Measurements from ENCODE around the gene SLC26A8.
"Not testable (repeated sequence)": the region's sequence is repeated elsewhere in the genome, so short reads cannot be mapped to it uniquely, and the experiment has no call there.

SLC26A8 gene

DNA sequence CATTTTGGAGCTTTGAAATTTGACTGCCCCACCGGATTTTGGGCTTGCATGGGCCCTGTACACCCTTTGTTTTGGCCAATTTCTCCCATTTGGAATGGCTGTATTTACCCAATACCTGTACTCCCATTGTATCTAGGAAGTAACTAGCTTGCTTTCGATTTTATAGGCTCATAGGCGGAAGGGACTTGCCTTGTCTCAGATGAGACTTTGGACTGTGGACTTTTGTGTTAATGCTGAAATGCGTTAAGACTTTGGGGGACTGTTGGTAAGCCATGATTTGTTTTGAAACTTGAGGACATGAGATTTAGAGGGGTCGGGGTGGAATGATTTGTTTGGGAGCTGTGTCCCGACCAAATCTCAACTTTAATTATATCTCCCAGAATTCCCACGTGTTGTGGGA, 83.3 kb downstream of the SLC26A8 start:
- DNase-seq: not testable (repeated sequence)

DNA sequence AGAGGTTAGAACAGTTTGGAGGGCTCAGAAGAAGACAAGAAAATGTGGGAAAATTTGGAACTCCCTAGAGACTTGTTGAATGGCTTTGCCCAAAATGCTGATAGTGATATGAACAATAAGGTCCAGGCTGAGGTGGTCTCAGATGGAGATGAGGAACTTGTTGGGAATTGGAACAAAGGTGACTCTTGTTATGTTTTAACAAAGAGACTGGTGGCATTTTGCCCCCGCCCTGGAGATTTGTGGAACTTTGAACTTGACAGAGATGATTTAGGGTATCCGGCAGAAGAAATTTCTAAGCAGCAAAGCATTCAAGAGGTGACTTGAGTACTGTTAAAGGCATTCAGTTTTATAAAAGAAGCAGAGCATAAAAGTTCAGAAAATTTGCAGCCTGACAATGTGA, 84.4 kb downstream of the SLC26A8 start:
- DNase-seq: not testable (repeated sequence)

DNA sequence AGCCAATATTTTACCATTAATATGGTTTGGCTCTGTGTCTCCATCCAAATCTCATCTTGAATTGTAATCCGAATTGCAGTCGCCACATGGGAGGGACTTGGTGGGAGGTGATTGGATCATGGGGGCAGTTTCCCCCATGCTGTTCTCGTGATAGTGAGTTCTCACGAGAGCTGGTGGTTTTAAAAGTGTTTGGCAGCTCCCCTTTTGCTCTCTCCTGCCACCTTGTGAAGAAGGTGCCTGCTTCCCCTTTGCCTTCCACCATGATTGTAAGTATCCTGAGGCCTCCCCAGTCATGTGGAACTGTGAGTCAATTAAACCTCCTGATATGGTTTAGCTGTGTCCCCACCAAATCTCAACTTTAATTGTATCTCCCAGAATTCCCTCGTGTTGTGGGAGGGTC, 85.2 kb downstream of the SLC26A8 start:
- DNase-seq: not testable (repeated sequence)

DNA sequence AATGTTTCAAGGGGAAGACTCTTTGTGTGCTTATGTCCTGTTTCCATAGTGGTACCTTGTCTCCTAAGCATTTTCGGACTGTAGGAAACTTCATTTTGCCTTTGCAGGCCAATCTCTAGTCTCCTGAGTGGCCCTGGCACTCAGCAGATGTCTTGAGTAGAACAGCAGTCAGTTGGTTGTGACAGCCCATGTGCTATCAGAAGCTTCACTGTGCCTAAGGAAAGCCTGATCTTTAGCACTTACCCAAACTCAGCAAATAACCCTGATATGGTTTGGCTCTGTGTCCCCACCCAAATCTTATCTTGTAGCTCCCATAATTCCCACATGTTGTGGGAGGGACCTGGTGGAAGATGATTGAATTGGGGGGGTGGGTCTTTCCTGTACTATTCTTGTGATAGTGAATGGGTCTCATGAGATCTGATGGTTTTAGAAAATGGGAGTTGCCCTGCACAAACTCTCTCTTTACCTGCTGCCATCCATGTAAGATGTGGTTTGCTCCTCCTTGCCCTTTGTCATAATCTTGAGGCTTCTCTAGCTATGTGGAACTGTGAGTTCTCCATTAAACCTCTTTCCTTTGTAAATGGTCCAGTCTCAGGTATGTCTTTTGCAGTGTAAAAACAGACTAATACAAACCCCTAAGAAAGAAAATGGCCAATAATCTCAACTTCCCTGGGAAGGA, 87.6 kb downstream of the SLC26A8 start:
- no peak for DNase-seq

DNA sequence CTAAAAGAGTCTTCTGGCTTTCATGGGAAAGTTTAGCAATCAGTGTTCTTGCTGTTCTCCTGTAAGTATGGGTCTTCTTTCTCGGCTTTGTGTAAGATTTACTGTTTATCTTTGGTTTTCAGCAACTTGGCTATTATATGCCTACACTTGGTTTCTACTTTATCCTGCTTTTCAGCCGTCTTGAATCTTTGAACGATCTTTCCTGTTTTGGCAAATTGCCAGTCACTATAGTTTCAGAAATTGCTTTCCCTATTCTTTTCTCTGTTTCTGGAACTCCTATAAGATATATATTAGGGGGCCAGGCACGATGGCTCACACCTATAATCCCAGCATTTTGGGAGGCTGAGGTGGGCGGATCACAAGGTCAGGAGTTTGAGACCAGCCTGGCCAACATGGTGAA, 89.0 kb downstream of the SLC26A8 start:
- DNase-seq: no peak

DNA sequence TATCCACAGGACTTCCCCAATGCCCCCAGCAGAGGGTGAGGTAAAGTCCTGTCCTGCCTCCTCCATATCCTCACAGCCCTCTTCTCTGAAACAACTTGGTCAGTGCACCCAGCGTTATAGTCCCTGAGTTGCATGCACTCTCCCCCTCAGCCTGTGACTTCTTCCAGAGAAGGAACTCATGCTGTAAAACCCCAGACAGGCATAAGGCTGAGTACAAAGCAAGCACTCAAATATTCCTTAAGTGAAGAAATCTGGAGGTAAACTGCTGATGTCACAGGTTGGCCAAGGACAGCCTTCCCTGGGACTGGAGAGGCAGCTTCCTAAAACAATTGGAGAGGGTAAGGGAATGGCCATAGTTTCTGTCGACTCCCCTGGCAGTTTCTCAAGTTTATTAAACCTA, 90.6 kb downstream of the SLC26A8 start:
- DNase-seq: no peak

DNA sequence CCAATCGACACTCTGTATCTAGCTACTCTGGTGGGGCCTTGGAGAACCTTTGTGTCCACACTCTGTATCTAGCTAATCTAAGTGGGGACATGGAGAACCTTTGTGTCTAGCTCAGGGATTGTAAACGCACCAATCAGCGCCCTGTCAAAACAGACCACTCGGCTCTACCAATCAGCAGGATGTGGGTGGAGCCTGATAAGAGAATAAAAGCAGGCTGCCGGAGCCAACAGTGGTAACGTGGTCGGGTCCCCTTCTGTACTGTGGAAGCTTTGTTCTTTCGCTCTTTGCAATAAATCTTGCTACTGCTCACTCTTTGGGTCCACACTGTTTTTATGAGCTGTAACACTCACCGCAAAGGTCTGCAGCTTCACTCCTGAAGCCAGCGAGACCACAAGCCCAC, 92.6 kb downstream of the SLC26A8 start:
- not testable (repeated sequence) for DNase-seq

DNA sequence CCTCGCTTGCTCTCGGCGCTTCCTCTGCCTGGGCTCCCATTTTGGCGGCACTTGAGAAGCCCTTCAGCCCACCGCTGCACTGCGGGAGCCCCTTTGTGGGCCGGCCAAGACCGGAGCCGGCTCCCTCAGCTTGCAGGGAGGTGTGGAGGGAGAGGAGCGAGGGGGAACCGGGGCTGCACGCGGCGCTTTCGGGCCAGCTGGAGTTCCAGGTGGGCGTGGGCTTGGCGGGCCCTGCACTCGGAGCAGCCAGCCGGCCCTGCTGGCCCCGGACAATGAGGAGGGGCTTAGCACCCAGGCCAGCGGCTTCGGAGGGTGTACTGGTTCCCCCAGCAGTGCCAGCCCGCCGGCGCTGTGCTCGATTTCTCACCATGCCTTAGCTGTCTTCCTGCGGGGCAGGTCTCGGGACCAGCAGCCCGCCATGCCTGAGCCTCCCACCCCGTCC, 93.3 kb downstream of the SLC26A8 start:
- DNase-seq: no peak

DNA sequence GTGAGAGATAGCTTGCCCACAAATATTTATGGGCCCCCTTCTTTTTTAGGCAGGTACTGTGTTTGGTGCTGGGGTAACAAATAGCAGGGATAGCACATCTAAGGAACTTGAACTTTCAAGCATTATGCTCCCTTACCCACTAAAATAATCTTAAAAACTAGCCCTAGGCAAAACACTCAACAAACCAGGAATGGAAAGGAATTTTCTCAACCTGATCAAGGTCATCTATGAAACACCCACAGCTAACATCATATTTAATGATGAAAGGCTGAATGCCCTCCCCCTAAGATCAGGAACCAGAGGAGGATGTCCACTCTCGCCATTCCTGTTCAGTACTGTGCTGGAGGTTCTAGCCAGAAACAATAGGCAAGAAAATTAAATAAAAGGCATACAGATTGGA, 94.8 kb downstream of the SLC26A8 start:
- DNase-seq: no peak

DNA sequence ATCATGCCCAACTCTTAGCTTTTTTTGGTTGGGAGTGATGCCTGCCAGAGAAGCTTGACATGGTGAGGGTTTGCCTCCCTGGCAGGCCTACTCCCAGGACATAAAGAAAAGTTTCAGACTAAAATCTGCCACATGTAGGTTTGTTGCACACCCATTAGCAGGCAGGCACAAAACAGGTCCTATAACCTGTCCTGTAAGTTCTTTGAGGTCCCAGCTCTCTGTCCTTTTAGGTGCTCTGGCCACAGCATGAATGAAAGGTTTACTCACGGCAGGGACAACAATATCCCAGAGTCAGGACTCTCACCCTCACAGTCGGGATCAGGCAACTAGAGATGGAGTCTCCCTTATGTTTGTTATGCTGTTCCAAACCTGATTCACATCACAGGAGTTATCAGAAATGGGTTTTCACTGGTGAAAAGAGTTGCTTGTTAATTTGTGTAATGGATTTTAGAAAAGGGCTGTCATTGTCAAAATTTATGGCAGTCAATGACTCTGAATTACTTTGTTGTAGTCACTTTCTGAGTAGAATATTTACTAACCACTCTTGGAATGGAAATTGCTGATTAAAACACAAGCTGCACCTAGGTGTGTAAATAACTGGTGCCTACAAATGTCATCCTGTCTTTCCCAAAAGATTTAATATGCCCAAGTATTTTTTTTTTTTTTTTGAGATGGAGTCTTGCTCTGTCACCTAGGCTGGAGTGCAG, 97.8 kb downstream of the SLC26A8 start:
- DNase-seq: peak; percentile 3

DNA sequence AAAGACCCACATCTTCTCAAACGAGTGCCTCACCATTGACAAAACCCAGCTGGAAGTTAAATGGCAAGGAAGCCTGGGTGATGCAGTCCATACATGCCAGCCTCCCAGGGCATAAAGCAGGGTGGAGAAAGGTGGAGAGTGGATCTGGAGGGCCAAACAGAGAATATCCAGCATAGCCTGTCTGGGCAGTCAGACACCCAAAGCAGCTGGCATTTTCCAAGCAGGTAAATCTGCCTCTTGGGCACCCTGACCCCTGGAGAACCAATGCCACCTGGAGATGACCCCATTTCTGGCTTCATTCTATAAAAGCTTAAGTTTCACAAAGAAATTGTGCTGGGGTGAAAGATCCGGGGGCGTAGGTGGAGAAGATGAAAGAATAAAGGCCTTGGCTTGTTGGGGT, 98.5 kb downstream of the SLC26A8 start:
- no peak for DNase-seq

DNA sequence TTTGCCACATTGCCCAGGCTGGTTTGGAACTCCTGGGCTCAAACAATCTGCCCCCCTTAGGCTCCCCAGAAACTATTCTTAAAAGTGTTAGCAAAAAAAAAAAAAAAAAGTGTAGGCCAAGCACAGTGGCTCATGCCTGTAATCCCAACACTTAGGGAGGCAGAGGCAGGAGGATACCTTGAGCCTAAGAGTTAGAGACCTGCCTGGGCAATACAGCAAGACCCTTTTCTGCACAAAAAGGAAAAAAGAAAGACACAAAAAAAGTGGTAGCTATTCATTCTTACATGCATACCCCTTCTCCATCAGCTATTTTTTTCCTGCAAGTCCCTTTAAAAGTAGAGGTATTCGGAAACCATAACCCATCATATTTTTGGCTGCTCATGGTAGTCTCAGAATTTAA, 100.3 kb downstream of the SLC26A8 start:
- no peak for DNase-seq

DNA sequence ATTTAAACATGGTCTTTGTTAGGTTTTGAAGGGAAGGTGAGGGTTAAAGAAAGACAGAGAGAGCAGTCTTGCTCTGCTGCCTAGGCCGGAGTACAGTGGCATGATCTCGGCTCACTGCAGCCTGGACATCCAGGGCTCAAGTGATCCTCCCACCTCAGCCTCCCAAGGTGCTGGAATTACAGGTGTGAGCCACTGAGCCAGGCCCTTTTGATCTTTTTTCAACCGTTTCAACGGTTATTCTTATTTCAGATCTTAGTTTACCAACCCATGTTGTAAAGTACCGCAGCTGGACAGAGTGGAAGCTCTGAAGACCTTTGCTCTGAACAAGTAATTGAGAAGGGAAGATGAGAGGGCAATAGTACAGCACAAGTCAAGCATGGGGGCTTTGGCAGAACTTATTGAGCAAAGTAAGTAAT, 102.3 kb downstream of the SLC26A8 start:
- no peak for DNase-seq

DNA sequence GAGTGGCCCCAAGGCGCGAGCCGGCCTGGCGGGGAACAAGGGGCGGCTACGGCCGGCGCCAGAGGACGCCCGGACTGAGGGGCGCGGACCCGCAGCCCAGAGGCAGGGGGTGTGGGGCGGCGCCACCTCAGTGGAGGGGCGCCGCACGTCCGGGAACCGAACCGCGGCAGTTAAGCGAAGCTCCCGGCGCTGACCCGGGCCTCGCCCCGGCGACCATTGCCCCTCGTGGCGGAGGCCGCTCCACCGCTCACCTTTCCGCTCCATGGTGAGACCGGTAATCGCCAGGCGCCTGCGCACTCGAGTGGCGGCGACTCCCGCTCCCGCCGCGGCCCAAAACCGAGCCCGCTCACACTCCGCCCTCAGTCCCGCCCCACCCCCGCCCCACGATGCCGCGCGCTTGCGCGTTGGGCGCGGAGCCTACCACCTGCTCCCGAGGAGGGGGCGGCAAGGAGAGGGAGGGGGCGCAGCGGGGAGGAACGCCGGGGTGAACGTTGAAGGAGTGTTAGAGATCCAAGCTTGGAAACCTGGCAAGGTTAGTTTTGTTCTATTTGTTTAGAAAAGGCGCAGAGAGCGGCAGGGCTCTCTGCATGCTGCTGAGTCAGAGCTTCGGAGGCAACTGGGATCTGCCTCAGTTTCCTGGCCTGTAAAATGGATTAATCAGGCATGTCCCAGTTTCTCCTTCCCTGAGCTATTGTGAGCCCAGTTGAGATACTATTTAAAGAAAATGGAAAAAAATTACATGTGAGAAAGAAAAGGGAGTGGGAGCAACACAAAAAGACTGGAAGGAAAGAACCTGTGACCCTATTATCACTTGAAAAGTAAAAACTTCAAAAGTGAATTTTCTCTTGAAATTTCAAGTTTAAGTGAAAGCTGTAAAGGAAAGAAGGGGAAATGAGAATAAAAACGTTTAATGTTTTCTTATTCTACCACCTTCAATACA, 103.4 kb downstream of the SLC26A8 start, which contains the start of gene SRPK1:
Gene SRPK1 (minus strand): TSS at position 306 of the 940 bp plus-strand sequence. CDS start 42 bp downstream, at position 264.
- peak; percentile 92 for DNase-seq

DNA sequence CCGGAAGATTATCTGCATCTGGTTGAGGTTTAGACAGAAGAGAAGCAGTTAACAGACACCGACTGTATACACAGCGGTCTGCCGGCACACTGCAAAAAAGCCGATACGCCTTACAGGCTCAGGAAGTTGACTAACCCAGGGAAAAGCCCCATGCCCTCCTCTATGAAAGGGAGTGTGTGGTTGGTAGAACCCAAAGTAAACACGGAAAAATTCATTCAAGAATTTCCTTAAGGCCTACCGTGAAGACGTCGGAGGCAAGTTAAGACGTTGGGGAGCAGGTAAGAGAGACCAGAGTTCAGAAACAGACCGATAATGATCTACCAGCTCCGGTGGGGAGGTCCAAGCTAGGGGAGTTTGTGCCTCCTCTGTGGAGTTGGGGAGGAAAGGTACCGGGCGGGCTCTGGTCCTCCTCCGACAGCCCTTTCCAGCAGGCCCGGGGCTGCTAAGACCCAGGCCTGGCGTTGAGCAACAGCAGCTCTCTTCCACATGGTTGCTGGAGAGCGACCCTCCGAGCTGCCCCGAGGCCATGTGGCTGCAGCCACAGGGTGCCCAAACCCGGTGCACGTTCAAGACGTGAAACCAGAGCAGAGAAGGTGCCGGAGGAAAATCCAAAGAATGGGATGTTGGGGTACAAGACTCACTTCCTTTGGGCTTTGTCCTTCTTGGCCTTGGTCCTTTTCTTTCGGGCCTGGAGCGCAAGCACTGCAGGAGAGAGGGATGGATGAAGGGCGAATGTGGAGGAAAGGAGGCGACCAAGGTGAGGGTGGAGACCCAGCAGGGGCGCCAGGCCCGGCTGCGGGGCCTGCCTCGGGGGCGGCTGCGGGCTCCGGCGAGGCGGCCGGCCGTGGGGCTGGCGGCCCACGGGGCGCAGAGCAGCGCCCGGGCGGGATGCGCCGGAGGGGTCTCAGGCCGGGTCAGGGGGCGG, 104.4 kb downstream of the SLC26A8 start:
- DNase-seq: peak; percentile 25

DNA sequence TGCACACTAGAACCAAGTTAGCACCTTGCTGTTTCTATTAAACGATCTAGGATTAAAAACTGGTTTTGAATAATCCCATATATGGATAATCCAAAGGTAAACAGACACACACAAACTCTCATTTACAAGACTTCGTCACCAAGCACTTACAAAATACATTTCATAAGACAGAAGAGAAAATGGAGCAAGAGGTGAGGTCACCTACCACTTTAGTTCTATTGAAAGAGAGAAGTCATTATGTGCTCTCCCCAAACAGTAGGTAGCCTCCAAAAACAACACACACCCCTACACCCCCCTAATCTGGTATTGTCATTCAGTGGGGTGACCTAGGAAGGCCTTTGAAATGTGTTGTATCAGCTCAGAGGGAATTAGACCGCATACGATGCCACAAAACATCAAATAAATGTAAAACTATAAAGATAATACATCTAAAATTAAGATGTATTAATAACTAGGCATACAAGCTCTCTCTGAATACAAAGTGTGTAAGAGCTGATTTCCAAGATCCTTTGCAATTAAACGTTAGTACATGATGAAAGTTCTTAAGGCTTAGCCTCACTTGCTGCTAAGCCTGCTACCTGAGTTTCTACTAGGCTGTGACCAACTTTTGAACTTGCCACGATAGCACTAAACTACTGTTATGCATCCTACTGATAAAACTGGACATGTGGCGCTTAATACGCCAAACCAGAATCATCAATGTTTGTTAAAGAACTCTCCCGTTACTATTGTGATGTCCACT, 105.2 kb downstream of the SLC26A8 start:
- peak; percentile 31 for DNase-seq

DNA sequence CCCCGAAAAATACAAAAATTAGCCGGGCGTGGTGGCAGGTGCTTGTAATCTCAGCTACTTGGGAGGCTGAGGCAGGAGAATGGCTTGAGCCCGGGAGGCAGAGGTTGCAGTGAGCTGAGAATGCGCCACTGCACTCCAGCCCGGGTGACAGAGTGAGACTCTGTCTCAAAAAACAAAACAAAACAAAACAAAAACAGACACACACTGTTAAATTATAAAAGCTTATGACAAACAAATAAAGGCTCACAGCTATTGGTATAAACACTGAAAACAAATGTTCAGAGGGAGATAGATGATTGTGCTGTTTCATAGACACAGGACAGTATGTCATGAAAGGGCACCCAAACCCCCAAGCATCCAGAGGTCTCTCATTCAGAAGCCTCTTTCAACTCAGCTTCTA, 107.5 kb downstream of the SLC26A8 start:
- not testable (repeated sequence) for DNase-seq

DNA sequence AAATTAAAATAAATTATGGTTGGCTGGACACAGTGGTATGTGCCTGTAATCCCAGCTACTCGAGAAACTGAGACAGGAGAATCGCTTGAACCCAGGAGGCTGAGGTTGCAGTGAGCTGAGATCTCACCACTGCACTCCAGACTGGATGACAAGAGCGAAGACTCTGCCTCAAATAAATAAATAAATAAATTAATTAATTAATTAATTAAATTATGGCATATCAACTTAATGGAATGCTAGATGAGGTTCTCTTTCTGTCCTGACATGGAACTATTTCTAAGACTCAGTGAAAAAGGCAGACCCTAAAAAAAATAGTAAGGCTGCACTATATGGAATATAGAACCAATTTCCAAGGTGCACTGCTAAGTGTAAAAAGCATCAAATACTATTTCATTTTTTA, 108.4 kb downstream of the SLC26A8 start:
- DNase-seq: no peak

DNA sequence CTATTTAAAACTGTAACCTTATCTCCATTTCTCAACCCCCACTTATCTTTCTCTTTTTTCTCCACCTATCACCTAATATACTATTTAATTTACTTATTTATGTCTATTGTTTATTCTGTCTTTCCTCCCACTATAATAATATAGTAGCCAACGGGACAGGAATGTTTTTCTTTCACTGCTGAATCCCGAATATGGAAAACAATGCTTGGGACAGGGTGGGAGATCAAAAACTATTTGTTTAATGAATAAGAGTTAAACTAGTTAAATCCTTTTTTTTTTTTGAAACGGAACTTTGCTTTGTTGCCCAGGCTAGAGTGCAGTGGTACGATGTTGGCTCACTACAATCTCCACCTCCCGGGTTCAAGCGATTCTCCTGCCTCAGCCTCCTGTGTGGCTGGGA, 109.9 kb downstream of the SLC26A8 start:
- DNase-seq: no peak

DNA sequence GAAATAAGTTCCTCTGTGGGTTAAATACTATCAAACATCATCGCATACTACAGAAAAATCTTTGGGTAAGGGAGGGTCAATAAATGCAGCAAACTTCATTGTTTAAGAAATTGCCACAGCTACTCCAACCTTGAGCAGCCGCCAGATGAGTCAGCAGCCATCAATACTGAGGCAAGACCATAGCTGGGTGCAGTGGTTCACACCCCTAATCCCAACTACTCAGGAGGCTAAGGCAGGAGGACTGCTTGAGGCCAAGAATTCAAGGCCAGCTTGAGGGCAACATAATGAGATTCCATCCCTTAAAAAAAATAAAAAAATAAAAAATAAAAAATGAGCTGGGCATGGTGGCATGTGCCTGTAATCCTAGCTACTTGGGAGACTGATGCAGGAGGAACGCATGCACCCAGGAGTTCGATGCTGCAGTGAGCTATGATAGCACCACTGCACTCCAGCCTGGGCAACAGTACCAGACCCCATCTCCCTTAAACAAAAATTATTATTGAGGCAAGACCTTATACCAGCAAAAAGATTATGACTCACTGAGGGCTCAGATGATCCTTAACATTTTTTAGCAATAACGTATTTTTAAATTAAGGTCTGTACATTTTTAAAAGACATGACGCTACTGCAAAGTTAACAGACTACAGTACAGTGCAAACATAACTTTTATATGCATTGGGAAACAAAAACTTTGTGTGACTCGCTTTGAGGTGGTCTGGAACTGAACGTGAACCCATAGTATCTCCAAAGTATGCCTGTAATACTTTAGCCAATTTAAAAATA, 112.4 kb downstream of the SLC26A8 start:
- no peak for DNase-seq

DNA sequence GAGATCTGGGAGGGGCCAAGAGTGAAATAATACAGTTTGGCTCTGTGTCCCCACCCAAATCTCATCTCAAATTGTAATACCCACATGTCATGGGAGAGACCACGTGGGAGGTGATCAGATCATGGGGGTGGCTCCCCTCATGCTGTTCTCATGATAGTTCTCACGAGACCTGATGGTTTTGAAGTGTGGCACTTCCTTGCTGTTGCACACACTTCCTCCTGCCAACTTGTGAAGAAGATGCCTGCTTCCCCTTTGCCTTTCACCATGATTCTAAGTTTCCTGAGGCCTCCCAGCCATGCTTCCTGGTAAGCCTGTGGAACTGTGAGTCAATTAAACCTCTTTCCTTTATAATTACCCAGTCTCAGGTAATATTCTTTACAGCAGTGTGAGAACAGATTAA, 114.9 kb downstream of the SLC26A8 start:
- DNase-seq: not testable (repeated sequence)

Measured in NCI-H774 (cell line).